HEK293T (cell line): ENCODE results near the gene CYP26B1.
"Not testable (repeated sequence)": the region's sequence is repeated elsewhere in the genome, so short reads cannot be mapped to it uniquely, and the experiment has no call there.

Experiments used
- CTCF ChIA-PET: fragments of 350-600 bp; formaldehyde crosslinking; extraction: SDS; loops from one replicate; lab custom pipeline; 2021; ENCODE audit warnings: antibody characterized with exemption, inconsistent platforms; lab: Yijun Ruan, JAX
- POLR2A ChIA-PET: fragments of 350-600 bp; formaldehyde crosslinking; extraction: SDS; loops from one replicate; lab custom pipeline; 2020; ENCODE audit warnings: antibody characterized with exemption, inconsistent platforms; lab: Yijun Ruan, JAX
- DNase-seq: peaks from one replicate; pipeline ENCODE4 v3.0.0; 2012; ENCODE audit warnings: mixed read lengths; ENCODE audit errors: extremely low spot score
- ARNT ChIP-seq: fragments of 450-650 bp; IDR thresholded peaks from 2 replicates; pipeline ENCODE4 v1.6.1; 2017; ENCODE audit warnings: mild to moderate bottlenecking
- BHLHE40 ChIP-seq: fragments of 450-650 bp; IDR thresholded peaks from 2 replicates; pipeline ENCODE4 v1.6.1; 2016; ENCODE audit warnings: mild to moderate bottlenecking, moderate library complexity, borderline replicate concordance
- CTBP1 ChIP-seq: fragments of 450-650 bp; IDR thresholded peaks from 2 replicates; pipeline ENCODE4 v1.6.1; 2016; ENCODE audit warnings: borderline replicate concordance
- ELF4 ChIP-seq: fragments of 450-650 bp; IDR thresholded peaks from 2 replicates; pipeline ENCODE4 v1.6.1; 2017; ENCODE audit warnings: antibody characterized with exemption
- FOXA1 ChIP-seq: fragments of 450-650 bp; IDR thresholded peaks from 2 replicates; pipeline ENCODE4 v1.6.1; 2016; ENCODE audit warnings: mild to moderate bottlenecking
- FOXK2 ChIP-seq: fragments of 450-650 bp; IDR thresholded peaks from 2 replicates; pipeline ENCODE4 v1.6.1; 2016; ENCODE audit warnings: mild to moderate bottlenecking
- FOXM1 ChIP-seq: fragments of 450-650 bp; IDR thresholded peaks from 2 replicates; pipeline ENCODE4 v1.6.1; 2017; ENCODE audit warnings: mild to moderate bottlenecking, borderline replicate concordance
- HDGF ChIP-seq: fragments of 450-650 bp; IDR thresholded peaks from 2 replicates; pipeline ENCODE4 v1.6.1; 2017; ENCODE audit warnings: antibody characterized with exemption, borderline replicate concordance
- L3MBTL2 ChIP-seq: fragments of 450-650 bp; conservative IDR thresholded peaks from 2 replicates; pipeline ENCODE4 v1.6.1; 2016; ENCODE audit warnings: mild to moderate bottlenecking
- LEF1 ChIP-seq: fragments of 450-650 bp; IDR thresholded peaks from 2 replicates; pipeline ENCODE4 v1.6.1; 2017; ENCODE audit warnings: mild to moderate bottlenecking, borderline replicate concordance
- NFRKB ChIP-seq: fragments of 450-650 bp; IDR thresholded peaks from 2 replicates; pipeline ENCODE4 v1.6.1; 2016; ENCODE audit warnings: mild to moderate bottlenecking, moderate library complexity
- SP1 ChIP-seq: fragments of 450-650 bp; IDR thresholded peaks from 2 replicates; pipeline ENCODE4 v1.6.1; 2017
- SUZ12 ChIP-seq: fragments of 450-650 bp; IDR thresholded peaks from 2 replicates; pipeline ENCODE4 v1.6.1; 2016; ENCODE audit warnings: mild to moderate bottlenecking
- TARDBP ChIP-seq: fragments of 450-650 bp; IDR thresholded peaks from 2 replicates; pipeline ENCODE4 v1.6.1; 2016
- ZNF384 ChIP-seq: fragments of 450-650 bp; IDR thresholded peaks from 2 replicates; pipeline ENCODE4 v1.6.1; 2016
- TF ChIP-seq, protein P1 (sequence below): fragments of 450-650 bp; IDR thresholded peaks from 2 replicates; pipeline ENCODE4 v1.6.1; 2016

The CYP26B1 gene

DNA sequence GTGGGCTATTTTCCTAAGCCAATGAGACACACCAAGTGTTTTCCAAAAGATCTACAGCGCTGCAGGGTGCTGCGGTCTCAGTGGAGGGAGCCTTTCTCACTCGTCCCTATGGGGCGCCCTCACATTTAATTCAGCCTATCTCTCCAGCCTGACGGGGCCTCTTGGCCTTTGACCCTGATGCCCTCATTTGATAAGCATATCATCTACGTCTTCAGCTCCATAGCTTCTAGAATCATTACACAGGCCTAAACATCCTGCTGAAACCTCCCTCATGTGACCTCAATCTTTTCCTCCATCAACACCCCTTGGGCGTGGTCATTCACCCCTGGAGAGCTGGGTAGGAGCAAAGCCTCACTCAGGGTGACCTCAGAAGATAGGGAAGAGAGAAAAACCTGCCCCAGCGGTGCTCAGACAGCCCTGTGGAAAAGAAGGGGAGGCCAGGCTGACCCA is 57.4 kb downstream of the CYP26B1 start:
- TF ChIP-seq FOXA1, result no peak
- TF ChIP-seq, protein P1, sequence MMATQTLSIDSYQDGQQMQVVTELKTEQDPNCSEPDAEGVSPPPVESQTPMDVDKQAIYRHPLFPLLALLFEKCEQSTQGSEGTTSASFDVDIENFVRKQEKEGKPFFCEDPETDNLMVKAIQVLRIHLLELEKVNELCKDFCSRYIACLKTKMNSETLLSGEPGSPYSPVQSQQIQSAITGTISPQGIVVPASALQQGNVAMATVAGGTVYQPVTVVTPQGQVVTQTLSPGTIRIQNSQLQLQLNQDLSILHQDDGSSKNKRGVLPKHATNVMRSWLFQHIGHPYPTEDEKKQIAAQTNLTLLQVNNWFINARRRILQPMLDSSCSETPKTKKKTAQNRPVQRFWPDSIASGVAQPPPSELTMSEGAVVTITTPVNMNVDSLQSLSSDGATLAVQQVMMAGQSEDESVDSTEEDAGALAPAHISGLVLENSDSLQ, result no peak
- TF ChIP-seq L3MBTL2, result no peak
- no peak for TF ChIP-seq FOXK2
- TF ChIP-seq SUZ12, result no peak
- no peak for TF ChIP-seq BHLHE40
- CTCF ChIA-PET, result no interaction called here
- DNase-seq, result no peak
- POLR2A ChIA-PET, result no interaction called here

DNA sequence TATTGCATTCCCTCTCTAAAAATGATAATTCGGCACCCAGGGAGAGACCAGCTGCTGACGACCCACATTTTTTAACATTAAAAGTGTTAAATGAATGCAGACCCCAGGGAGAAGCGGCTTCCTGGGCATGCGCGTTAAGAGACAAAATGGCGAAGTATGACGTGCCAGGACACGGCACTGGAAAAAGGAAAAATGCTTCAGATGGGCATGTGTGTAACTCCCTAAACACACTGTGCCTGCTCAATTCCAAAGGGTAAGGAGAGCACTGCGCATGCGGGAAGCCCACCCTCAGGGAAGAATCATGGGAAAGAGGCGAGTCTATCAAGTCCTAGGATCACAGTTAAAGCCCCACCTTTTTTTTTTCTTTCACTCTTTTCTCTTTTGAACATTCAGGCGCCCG is 58.1 kb downstream of the CYP26B1 start:
- ChIA-PET CTCF (no interaction called here), POLR2A (no interaction called here)
- DNase-seq, result no peak
- TF ChIP-seq LEF1 (no peak), ZNF384 (no peak), ARNT (no peak), FOXK2 (no peak), HDGF (no peak)

DNA sequence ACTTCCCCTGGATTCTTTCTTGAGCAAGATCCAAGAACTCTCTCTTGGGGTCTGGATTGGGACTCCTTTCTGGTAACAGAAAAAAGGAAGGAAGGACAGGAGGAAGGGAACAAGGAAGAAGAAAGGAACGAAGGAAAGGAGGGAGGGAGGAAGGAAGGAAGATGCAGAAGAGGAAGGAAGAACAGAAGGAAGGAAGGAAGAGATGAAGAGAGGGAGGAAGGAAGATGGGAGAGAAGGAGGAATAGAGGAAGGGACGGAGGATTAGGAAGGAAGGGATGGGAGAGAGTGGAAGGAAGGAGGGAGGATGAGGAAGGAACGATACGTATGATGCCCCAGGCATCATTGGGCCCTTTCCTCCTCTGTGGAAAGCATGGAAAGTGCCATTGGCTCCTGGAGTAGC is 58.6 kb downstream of the CYP26B1 start:
- POLR2A ChIA-PET, result no interaction called here
- CTCF ChIA-PET, result no interaction called here
- DNase-seq, result no peak
- TF ChIP-seq SP1, result no peak
- no peak for TF ChIP-seq ELF4
- no peak for TF ChIP-seq FOXK2
- no peak for TF ChIP-seq SUZ12
- no peak for TF ChIP-seq L3MBTL2

DNA sequence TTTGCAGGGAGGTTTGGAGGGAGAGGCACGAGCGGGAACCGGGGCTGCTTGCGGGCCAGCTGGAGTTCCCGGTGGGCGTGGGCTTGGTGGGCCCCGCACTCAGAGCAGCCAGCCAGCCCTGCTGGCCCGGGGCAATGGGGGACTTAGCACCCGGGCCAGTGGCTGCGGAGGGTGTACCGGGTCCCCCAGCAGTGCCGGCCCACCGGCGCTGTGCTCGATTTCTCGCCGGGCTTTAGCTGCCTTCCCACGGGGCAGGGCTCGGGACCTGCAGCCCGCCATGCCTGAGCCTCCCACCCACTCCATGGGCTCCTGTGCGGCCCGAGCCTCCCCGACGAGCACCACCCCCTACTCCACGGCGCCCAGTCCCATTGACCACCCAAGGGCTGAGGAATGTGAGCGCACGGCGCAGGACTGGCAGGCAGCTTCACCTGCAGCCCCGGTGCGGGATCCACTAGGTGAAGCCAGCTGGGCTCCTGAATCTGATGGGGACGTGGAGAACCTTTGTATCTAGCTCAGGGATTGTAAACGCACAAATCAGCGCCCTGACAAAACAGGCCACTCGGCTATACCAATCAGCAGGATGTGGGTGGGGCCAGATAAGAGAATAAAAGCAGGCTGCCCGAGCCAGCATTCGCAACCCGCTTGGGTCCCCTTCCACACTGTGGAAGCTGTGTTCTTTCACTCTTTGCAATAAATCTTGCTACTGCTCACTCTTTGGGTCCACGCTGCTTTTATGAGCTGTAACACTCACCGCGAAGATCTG is 60.6 kb downstream of the CYP26B1 start:
- DNase-seq, POLR2A ChIA-PET, CTCF ChIA-PET: not testable (repeated sequence)

DNA sequence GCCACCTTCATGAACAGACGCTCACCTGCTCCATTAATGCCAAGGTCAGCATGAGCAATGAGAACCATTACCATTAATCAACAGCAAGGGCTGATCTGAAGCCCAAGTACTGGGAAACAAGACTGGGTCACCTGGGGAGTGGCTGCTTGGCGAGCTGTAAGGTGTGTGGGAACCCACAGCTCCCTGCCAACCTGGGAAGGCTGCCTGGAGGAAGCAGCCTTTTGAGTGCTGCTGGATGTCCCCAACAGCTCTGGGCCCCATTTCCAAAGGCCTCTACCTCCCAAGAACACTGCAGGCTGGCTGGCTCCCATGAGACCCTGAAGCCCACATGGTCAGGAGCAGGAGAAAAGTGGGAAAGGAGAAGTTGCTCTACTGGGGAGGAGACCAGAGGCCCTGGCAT is 62.1 kb downstream of the CYP26B1 start:
- CTCF ChIA-PET, result no interaction called here
- TF ChIP-seq ELF4 (no peak), FOXK2 (no peak), HDGF (no peak), BHLHE40 (no peak), TARDBP (no peak), NFRKB (no peak), SP1 (no peak), SUZ12 (no peak)
- TF ChIP-seq, protein P1, result no peak
- POLR2A ChIA-PET, result no interaction called here
- DNase-seq, result no peak

DNA sequence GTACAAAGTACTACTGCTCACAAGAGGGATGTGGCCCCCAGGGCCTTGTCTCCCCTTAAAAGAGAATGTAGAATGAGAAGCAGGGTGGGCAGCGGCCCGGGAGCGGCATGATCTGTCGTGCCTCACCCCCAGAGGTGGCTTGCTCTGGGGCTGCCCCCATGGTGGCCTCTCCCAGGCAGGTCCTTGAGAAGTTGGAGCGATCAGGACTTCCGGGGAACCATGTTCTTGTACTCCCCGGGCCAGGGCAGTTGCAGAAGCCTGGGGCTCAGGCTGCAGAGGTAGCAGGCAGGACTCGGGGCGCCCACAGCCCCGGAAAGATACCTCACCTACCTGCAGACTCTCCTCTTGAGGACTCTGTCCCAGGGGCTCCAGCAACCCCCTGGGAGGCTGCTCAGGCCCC is 62.6 kb downstream of the CYP26B1 start:
- TF ChIP-seq SUZ12 (no peak), BHLHE40 (no peak), ZNF384 (no peak), HDGF (no peak), TARDBP (no peak), ELF4 (no peak), FOXA1 (no peak), FOXM1 (no peak), ARNT (no peak), LEF1 (no peak), FOXK2 (no peak), L3MBTL2 (no peak), SP1 (no peak), CTBP1 (no peak), NFRKB (no peak)
- TF ChIP-seq, protein P1, result no peak
- ChIA-PET CTCF (no interaction called here), POLR2A (no interaction called here)
- DNase-seq, result no peak

DNA sequence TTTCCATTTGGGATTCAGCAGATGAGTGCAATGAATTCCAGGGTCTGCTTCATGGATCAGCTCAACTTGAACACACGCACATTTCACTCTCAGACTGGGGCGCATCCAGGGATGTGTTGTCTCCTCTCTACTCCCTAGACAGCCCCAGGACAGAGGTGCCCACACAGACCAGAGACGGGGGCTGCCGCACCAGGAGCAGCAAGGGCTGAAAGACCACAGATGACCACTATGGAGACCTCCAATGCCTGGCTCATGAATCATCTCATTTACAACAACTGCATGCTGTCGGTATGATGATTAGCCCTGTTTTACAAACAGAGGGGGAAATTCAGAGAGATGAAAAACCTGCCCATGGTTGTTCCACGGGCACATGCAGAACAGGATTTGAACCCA is 63.1 kb downstream of the CYP26B1 start:
- POLR2A ChIA-PET, result no interaction called here
- DNase-seq, result no peak
- CTCF ChIA-PET, result no interaction called here
- TF ChIP-seq HDGF, result no peak
- TF ChIP-seq ARNT, result no peak
- TF ChIP-seq, protein P1, result no peak
